GM12801 (cell line): Measurements from ENCODE around the gene FMN2.

Experiments
- CTCF ChIP-seq: IDR thresholded peaks from one replicate; pipeline ENCODE4 v1.5.1; 2011; ENCODE audit warnings: control low read depth; ENCODE audit not compliant: insufficient read length; ENCODE audit errors: extremely low read depth

Gene FMN2

DNA sequence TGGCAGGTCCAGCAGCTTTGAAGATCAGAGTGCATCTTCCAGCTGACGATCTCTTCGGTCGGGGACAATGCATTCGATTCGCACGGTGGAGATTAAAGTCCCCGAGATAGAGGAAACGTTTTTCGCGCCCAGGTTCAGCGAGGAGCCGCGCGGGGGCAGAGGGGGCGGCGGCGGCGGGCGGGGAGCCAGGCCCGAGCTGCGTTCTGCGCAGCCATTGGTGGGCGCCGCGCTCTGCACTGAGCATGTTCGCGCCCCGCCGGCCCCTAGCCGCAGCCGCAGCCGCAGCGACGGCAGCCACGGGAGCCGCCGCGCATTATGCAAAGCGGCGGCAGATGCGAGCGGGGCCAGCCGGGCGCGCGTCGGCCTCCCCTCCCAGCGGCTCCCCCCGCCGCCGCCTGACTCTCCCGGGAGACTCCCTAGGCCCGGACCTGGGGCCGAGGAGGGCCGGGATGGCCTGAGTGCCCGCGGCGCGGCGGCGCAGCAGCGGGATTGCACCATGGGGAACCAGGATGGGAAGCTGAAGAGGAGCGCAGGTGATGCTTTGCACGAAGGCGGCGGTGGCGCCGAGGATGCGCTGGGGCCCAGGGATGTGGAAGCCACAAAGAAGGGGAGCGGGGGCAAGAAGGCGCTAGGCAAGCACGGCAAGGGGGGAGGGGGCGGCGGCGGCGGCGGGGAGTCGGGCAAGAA is at the start of gene FMN2:
Gene FMN2 (plus strand): TSS at position 270 of the 687 bp plus-strand sequence. CDS start 227 bp downstream, at position 497.
- TF ChIP-seq CTCF: no peak

DNA sequence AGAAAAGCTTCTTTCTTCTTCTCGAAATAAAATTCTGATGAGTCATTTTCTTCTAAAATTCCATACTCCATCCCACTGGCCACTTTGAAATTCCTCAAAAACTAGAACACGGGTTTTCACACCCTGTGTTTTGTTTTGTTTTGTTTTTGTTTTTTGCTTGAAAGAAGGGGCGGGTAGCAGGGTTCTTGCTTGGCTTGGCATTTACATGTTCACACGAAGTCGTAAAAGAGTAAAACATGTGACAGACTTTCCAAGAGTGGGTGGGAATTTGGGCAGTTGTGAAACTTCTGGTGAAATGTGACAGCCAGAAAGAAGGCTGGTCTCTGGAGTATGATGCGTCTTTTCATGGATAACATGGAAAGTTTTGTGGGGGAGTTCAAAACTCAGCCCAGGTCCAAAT is 47.1 kb upstream of the FMN2 start:
- no peak for TF ChIP-seq CTCF

GRCh38 chr1:240046000-240046399 is 45.7 kb upstream of the FMN2 start:
- TF ChIP-seq CTCF: no peak

GRCh38 chr1:240054109-240054701 is 37.5 kb upstream of the FMN2 start:
- no peak for TF ChIP-seq CTCF

DNA sequence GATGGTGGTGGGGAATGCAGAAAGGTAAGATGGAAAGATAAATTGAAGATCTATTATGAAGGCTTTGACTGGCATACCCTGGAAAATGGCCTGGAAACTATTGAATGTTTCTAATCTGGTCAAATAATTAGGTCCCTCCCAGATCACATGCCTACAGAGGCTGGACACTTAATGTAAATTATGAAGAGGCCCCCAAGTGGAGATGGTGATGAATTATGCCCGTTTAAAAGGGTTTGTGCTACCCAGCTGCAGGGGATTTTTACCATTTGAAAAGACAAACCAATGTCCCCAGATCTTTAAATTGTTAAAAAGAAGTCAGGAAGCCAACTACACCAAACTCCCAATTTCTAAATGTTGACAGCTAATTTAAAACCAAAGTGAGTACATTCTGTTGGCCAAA is 35.7 kb upstream of the FMN2 start:
- TF ChIP-seq CTCF: no peak

DNA sequence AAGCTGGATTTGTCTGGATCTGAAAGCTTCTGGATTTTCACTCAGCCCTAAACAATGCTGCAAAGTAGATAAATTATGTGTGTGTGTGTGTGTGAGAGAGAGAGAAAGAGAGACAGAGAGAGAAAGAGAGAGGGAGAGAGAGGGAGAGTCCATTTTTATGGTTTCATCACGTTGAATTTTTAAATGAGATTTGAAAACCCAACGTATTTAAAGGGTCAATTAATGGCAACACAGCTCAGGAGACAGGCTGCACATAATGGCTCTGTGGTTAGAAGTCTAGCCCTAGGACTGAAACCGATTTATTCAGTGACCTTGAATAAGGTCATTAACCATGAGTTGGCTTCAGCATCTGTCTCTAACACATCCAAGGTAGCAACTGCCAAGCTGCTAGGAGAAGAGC is 35.3 kb upstream of the FMN2 start:
- no peak for TF ChIP-seq CTCF

DNA sequence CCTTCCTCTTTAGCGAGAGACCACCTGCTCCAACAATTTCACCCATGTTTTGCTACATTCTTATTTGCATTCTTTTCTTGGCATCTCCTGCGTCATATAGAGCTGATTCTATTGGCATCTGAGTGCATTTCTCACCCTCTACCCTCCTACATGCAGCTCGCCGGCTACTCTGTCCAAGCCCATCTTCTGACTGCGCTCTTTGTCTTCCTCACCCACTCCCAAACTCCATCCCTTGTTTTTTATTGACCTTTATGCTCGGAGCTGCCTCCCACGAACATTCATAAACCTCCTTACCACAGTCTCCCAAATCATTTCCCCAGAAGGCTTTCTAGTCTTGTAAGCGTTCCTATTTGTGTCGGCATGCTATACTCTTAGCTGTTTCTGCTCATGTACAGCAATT is 33.6 kb upstream of the FMN2 start:
- TF ChIP-seq CTCF: no peak
